ENCODE measurements around the gene RAB17.

The RAB17 gene

DNA sequence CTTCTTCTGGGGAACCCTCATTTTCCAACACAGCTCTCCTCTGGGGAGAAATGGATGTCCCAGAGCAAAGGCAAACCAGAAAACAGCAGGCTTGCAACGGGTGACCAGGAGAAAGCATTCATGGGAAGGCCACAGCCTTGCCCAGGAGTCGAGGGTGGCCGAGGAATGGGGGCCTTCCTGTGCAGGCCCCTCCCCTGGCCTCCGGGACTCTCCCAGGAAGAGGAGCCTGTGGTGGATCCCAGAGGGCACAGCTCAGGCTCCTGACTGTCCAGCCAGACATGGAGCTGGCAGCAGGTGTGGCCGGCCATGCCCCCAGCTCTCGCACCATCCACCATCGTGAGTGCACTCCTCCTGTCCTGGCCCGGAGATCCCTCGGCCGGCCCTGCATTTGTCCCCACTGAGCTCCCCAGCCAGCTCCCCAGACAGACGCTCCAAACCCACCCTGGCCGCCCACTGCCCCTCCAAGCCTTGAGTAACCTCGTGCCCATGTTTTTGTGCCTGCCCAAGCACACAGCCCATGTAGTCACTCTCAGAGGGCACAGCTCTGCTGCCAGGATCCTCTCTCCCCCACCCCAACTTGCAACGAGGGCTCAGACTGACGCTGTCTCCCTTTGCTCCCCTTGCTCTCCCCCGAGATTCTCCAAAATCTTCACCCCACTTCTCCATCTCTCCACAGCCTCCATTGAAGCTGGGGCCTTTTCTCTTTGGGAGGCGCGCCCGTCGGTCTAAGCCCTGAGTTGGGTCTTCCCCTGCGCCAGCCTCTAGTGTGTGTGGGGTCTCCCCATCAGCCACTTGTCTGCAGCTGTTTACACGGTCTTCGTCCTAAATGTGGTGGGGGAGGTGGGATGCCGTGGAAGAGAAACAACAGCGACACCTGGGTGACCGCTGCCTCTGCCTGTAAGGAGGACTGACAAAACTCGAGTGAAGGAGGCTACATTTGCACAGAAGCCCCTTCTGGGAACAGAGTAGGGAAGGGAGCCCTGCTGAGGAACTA lies 14.4 kb downstream of the RAB17 start:
- TF ChIP-seq, protein P1, sequence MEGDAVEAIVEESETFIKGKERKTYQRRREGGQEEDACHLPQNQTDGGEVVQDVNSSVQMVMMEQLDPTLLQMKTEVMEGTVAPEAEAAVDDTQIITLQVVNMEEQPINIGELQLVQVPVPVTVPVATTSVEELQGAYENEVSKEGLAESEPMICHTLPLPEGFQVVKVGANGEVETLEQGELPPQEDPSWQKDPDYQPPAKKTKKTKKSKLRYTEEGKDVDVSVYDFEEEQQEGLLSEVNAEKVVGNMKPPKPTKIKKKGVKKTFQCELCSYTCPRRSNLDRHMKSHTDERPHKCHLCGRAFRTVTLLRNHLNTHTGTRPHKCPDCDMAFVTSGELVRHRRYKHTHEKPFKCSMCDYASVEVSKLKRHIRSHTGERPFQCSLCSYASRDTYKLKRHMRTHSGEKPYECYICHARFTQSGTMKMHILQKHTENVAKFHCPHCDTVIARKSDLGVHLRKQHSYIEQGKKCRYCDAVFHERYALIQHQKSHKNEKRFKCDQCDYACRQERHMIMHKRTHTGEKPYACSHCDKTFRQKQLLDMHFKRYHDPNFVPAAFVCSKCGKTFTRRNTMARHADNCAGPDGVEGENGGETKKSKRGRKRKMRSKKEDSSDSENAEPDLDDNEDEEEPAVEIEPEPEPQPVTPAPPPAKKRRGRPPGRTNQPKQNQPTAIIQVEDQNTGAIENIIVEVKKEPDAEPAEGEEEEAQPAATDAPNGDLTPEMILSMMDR (IDR thresholded peaks at IDR 0.05; ENCODE audit: borderline replicate concordance, control extremely low read depth, extremely low read depth, insufficient read depth, missing control alignments) = no peak
- no peak for DNase-seq (ENCODE audit: low spot score)
- in situ Hi-C loops (cut with MboI; ENCODE audit: low sequenced_read_pairs, unreplicated experiment) = no loop called here

DNA sequence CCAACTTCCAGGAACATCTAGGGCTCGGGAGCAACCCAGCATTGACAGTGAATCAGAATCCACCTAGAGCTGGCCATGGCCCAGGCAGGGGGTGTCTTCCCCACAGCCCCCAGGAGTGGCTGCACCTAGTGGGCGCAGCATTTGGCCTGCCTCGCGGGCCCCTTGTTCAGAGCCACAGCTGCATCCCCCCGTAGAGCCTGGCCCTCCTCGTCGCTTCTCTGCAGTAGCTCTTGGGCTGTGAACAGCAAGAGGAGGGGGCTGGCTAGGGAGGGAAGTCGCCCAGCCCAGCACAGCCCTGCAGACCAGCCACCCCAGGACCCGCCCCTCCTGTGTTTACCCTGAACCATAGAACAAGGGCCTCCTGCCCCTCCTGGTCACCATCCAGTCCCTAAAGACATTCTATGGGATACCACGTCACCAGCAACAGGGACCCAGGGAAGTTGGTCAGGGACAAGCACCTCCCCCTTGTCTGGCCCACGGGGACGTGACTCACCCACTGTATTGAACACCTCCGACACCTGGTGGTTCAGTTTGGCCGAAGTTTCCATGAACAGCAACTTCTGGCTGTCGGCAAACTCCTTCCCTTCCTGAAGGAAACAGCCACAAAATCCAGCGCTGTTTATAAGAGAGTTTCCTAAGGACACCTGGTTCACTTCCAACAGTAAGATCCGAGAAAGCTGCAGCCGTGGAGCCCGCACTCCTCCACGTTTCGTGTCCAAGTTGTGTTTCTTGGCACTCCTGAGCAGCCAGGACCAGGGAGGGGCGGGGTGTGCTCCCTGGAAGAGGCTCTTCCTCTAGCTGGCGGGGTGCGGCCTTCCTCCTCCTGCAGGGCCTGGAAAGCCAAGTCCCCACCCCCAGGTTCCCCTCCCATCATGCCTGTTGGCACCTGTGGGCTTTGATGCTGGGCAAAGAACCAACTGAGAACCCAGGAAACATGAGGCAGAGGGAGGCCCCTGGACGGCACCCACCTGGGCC lies 15.4 kb downstream of the RAB17 start:
- TF ChIP-seq, protein P1 (IDR thresholded peaks at IDR 0.05; ENCODE audit: borderline replicate concordance, control extremely low read depth, extremely low read depth, insufficient read depth, missing control alignments) = no peak
- in situ Hi-C loops (cut with MboI; ENCODE audit: low sequenced_read_pairs, unreplicated experiment) = loop anchor here (5.0 kb wide), 1 partner anchor 63 kb away; no protein-coding TSS in a partner anchor
- DNase-seq (ENCODE audit: low spot score) = no peak

DNA sequence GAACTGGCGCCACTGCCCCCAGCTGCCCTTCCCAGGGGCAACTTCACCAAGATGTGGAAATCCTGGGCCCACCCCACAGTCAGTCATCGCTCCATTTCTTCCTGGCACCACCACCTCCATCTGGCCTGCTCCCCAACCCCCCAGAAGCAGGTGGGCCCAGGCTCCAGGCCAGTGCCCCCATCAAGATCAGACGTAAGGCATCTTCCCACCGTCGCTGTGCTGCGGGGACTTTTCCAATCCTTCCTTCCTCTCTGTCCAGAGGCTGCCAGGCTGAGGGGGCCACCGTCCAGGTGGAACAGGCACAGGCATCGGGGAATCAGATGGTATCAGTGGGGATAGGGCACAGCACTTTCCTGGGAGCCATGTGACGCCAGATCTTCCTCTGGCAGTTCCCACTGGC lies 16.1 kb downstream of the RAB17 start:
- in situ Hi-C loops (cut with MboI; ENCODE audit: low sequenced_read_pairs, unreplicated experiment) = loop anchor here (5.0 kb wide), 1 partner anchor 62 kb away; no protein-coding TSS in a partner anchor
- TF ChIP-seq, protein P1 (IDR thresholded peaks at IDR 0.05; ENCODE audit: borderline replicate concordance, control extremely low read depth, extremely low read depth, insufficient read depth, missing control alignments) = no peak
- DNase-seq (ENCODE audit: low spot score) = no peak

DNA sequence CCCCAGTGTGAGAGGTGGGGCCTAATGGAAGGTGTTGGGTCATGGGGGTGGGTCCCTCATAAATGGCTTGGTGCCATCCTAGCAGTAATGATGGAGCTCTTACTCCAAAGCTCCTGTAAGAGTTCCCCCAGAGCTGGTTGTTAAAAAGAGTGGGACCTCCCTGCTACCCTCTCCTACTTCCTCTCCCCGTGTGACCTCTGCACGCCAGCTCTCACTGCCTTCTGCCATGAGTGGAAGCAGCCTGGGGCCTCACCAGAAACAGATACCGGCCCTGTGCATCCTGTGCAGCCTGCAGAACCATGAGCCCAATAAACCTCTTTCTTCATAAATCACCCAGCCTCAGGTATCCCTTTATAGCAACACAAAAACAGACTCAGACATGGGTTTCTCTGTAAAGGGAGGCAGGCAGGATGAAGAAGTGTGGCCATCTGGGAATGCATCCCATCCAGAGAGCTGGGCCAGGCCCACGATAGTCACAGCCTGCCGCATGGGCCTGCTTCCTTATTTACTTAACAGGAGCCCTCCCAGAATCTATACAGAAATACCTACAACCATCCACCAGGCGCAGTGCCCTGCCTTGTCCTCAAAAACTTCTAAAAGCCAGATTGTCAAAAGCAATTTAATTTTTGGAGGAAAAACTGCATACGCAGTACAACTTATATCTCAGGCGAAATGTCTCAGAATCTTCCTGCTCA lies 16.7 kb downstream of the RAB17 start:
- TF ChIP-seq, protein P1 (IDR thresholded peaks at IDR 0.05; ENCODE audit: borderline replicate concordance, control extremely low read depth, extremely low read depth, insufficient read depth, missing control alignments) = no peak
- no peak for DNase-seq (ENCODE audit: low spot score)
- in situ Hi-C loops (cut with MboI; ENCODE audit: low sequenced_read_pairs, unreplicated experiment) = loop anchor here (5.0 kb wide), 1 partner anchor 62 kb away; no protein-coding TSS in a partner anchor

DNA sequence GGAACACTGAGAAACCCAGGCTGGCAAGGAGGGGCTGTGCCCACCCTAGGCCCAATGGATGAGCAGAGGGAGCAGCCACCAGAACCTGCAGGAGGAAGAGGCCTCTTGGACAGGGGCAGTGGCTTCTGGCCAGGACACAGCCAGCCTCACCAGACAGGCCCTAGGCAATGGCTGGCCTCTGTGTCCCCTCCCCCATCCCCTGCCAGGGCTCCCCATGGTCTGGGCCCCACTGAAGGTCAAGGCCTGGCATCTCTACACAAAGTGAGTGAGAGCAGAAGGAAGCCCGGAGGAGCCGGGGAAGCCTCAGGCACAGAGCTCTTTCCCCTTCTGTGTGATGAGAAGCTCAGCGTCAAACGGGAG lies 17.8 kb downstream of the RAB17 start:
- in situ Hi-C loops (cut with MboI; ENCODE audit: low sequenced_read_pairs, unreplicated experiment) = loop anchor here (5.0 kb wide), 1 partner anchor 60 kb away; no protein-coding TSS in a partner anchor

More for the DNA sequence above, 17.8 kb downstream of the RAB17 start:
- DNase-seq (ENCODE audit: low spot score) = no peak
- TF ChIP-seq, protein P1 (IDR thresholded peaks at IDR 0.05; ENCODE audit: borderline replicate concordance, control extremely low read depth, extremely low read depth, insufficient read depth, missing control alignments) = no peak

Data from GM13976 (cell line).